Spleen (tissue), 11 donors: ENCODE measurements around the gene ZFPL1. TPM values are rescaled to one million over a fixed set of nuclear protein-coding genes. Genes with fewer than 3 reads are reported as not detected.

Source experiments
- DNase-seq: peaks from one replicate; pipeline ENCODE4 v3.0.0-alpha.2; 2020
- H3K27ac ChIP-seq, 8 donors: fragments of 200-600 bp; sonication (generic) in 7 of 8; 1 replicate in 4 of 8; 2 replicates in 4 of 8; pipeline versions ENCODE4 v1.5.0 to v1.8.0; 2016 to 2021; ENCODE audit warnings: inconsistent platforms in 4 of 8, mild to moderate bottlenecking in 4 of 8, moderate library complexity in 1 of 8
- H3K27me3 ChIP-seq, 7 donors: fragments of 200-600 bp; sonication (generic) in 6 of 7; replicated peaks in 1 of 7; 1 replicate in 4 of 7; 2 replicates in 3 of 7; pipeline versions ENCODE4 v1.5.0 to v1.8.0; 2016 to 2021; ENCODE audit warnings: inconsistent platforms in 3 of 7, mild to moderate bottlenecking in 1 of 7
- H3K36me3 ChIP-seq, 6 donors: fragments of 200-600 bp; sonication (generic) in 5 of 6; 1 replicate in 4 of 6; 2 replicates in 2 of 6; pipeline versions ENCODE4 v1.5.0 to v1.8.0; 2016 to 2021; ENCODE audit warnings: inconsistent platforms in 2 of 6
- H3K4me1 ChIP-seq, 6 donors: fragments of 200-600 bp; sonication (generic) in 5 of 6; 1 replicate in 3 of 6; 2 replicates in 3 of 6; pipeline versions ENCODE4 v1.5.0 to v1.8.0; 2016 to 2021; ENCODE audit warnings: inconsistent platforms in 3 of 6
- H3K4me3 ChIP-seq, 8 donors: fragments of 200-600 bp; sonication (generic) in 7 of 8; 1 replicate in 4 of 8; 2 replicates in 4 of 8; pipeline versions ENCODE4 v1.5.0 to v1.8.0; 2016 to 2021; ENCODE audit warnings: inconsistent platforms in 4 of 8, mild to moderate bottlenecking in 4 of 8, moderate library complexity in 2 of 8
- H3K9me3 ChIP-seq, 8 donors: fragments of 200-600 bp; sonication (generic) in 7 of 8; 1 replicate in 4 of 8; 2 replicates in 4 of 8; pipeline versions ENCODE4 v1.5.0 to v1.8.0; 2016 to 2021; ENCODE audit warnings: inconsistent platforms in 4 of 8
- CTCF ChIP-seq, 11 experiments: fragments of 200-600 bp in 7 of 11; fragments of 450-650 bp in 4 of 11; sonication (generic) in 4 of 11; IDR thresholded peaks in 8 of 11; conservative IDR thresholded peaks in 3 of 11; 1 replicate in 7 of 11; 2 replicates in 4 of 11; pipeline versions ENCODE4 v1.4.0 to v1.8.0; 2016 to 2021; ENCODE audit warnings: antibody characterized with exemption in 11 of 11, inconsistent platforms in 4 of 11, mild to moderate bottlenecking in 1 of 11
- POLR2A ChIP-seq, 3 donors: fragments of 450-650 bp; IDR thresholded peaks; one replicate each; pipeline ENCODE4 v1.5.1; 2017; ENCODE audit warnings: antibody characterized with exemption in 3 of 3, mild to moderate bottlenecking in 1 of 3
- POLR2AphosphoS5 ChIP-seq, 3 donors: sonication (generic); formaldehyde crosslinking; IDR thresholded peaks; one replicate each; pipeline ENCODE4 v1.5.1; 2017; ENCODE audit warnings: antibody characterized with exemption in 3 of 3
- WGBS, 5 donors: extraction: QIAGEN DNeasy Blood & Tissue Kit in 3 of 5; methylation state at CpG; one replicate each; pipeline versions ENCODE4 v1.1.5 to v1.1.7; 2013 to 2018; 5-methylcytosine and 5-hydroxymethylcytosine counted together
- intact Hi-C: fragments of 100-400 bp; cut with DNase I; formaldehyde crosslinking; loops from one replicate; pipeline ENCODE4 v1.15.0; 2023; ENCODE audit warnings: low total_unique reads
- polyA plus RNA-seq, 3 donors: library from polyadenylated mRNA; stranded (reverse); fragments of 200-250 nt; gene quantifications; one replicate each; pipeline ENCODE4 v1.2.1, GENCODE V29; 2013
- total RNA-seq, 7 donors: library from RNA; depleted of rRNA in 3 of 7; stranded (reverse); fragments of >200 nt in 3 of 7; fragmentation: NEBNext Ultra II Directional in 4 of 7; extraction: Animal tissue kit (Norgen Biotek cat#: 25700) in 4 of 7; gene quantifications; one replicate each; pipeline versions ENCODE4 v1.1.0 to v1.2.1, GENCODE V29; 2016 to 2021
- donor health status: healthy with polysubstance abuse.
- donor health status: DM: no; HTN: no; CAD: no; lungs with moderate emphysema.
- donor health status: DM: no; HTN: no; CAD: no.
- donor health status: Bipolar disorder and iron deficiency.
- donor health status: healthy.
- donor health status: DM: no; HTN: no; CAD: no.
- donor health status: DM: yes; HTN: yes; CAD: no.

Gene ZFPL1
- total and polyA plus RNA-seq, 10 donors: 23.5 to 52.0 (median 29.9) TPM

GRCh38 chr11:65129649-65130441 is 45.8 kb downstream of the ZFPL1 start:
- Histone ChIP-seq H3K36me3 (peaks cover 14 to 82% (median 80%) of the 10 kb centered on the region in 6 donors), H3K4me3 (peak overlapping the region in 2 of 8 donors; percentile 6 to 77), H3K4me1 (peaks cover 31 to 77% (median 47%) of the 10 kb centered on the region in 6 donors), H3K27ac (peak overlapping the region in 4 of 8 donors; percentile 92 to 100 (median 96)), H3K9me3 (no peaks in the 10 kb centered on the region), H3K27me3 (no peaks in the 10 kb centered on the region)
- WGBS, 5 donors: 84 to 91% (median 87%) methylated on average over 7 to 13 of the region's 13 CpGs
- TF ChIP-seq POLR2AphosphoS5 (IDR thresholded peaks at IDR 0.05) (peak; percentile 51 to 65 (median 65)), POLR2A (IDR thresholded peaks at IDR 0.05) (no peak), CTCF (IDR thresholded peaks at IDR 0.05 in 8 of 11, conservative IDR thresholded peaks at IDR 0.05 in 3 of 11) (peak in 5 of 11 experiments; percentile 10 to 42 (median 25))
- peak; percentile 82 for DNase-seq
- intact Hi-C loops: no loop called here

GRCh38 chr11:65130631-65131416 is 46.8 kb downstream of the ZFPL1 start:
- peaks cover 36 to 82% (median 54%) of the 10 kb centered on the region in 6 donors for H3K4me1 ChIP-seq
- 81 to 84% (median 82%) methylated on average over 9 to 19 of the region's 19 CpGs for WGBS, 5 donors
- intact Hi-C loops: no loop called here
- H3K27ac ChIP-seq: peak overlapping the region in 5 of 8 donors; percentile 7 to 100 (median 95)
- H3K4me3 ChIP-seq: peak overlapping the region in 4 of 8 donors; percentile 4 to 95 (median 84)
- DNase-seq: peak; percentile 77
- H3K9me3 ChIP-seq: no peaks in the 10 kb centered on the region
- no peaks in the 10 kb centered on the region for H3K27me3 ChIP-seq
- H3K36me3 ChIP-seq: peaks cover 14 to 72% (median 70%) of the 10 kb centered on the region in 6 donors
- peak in 1 of 3 donors; percentile 26 for TF ChIP-seq POLR2AphosphoS5 (IDR thresholded peaks at IDR 0.05)
- no peak for TF ChIP-seq CTCF (IDR thresholded peaks at IDR 0.05 in 8 of 11, conservative IDR thresholded peaks at IDR 0.05 in 3 of 11)

- H3K9me3 ChIP-seq: no peaks in the 10 kb centered on the region
- DNase-seq: no peak
- no peaks in the 10 kb centered on the region for H3K27me3 ChIP-seq
- H3K4me1 ChIP-seq: peaks cover 38 to 86% (median 58%) of the 10 kb centered on the region in 6 donors
- TF ChIP-seq CTCF (IDR thresholded peaks at IDR 0.05 in 8 of 11, conservative IDR thresholded peaks at IDR 0.05 in 3 of 11) (no peak), POLR2A (IDR thresholded peaks at IDR 0.05) (no peak), POLR2AphosphoS5 (IDR thresholded peaks at IDR 0.05) (no peak)
- WGBS, 5 donors: 50 to 88% (median 77%) methylated on average over 3 of the region's 3 CpGs
- H3K4me3 ChIP-seq: peak overlapping the region in 4 of 8 donors; percentile 4 to 95 (median 84)
- peaks cover 14 to 67% (median 64%) of the 10 kb centered on the region in 6 donors for H3K36me3 ChIP-seq
- peak overlapping the region in 5 of 8 donors; percentile 9 to 100 (median 95) for H3K27ac ChIP-seq
- intact Hi-C loops: no loop called here
These were observed 47.4 kb downstream of the ZFPL1 start for GRCh38 chr11:65131417-65131776.
